ENCODE measurements around the gene ARHGEF16.

DNA sequence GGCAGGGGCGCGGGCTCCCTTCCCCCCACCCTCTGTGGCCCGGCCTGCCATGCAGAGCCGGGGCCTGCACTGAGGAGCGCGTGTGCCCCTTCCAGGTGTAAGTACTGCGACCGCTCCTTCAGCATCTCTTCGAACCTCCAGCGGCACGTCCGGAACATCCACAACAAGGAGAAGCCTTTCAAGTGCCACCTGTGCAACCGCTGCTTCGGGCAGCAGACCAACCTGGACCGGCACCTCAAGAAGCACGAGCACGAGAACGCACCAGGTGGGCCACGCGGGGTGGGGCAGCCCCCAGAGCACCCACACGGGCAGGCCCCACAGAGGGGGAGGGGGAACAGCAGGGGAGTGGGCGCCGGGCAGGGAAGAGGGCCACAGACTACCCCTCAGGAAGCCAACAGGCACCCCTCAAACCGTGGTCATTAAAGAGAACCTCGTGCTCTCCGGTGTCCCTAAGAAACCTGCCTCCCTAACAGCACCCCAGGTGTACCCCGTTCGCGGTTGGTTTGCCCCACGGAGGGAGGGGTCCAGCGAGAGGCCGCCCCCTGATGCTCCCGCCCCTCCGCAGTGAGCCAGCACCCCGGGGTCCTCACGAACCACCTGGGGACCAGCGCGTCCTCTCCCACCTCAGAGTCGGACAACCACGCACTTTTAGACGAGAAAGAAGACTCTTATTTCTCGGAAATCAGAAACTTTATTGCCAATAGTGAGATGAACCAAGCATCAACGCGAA, 28.8 kb upstream of the ARHGEF16 start:
- TF ChIP-seq CTCF (IDR thresholded peaks at IDR 0.05) (no peak), EZH2phosphoT487 (IDR thresholded peaks at IDR 0.05) (no peak)
